ENCODE data around the gene SH3GL1.

The SH3GL1 gene

DNA sequence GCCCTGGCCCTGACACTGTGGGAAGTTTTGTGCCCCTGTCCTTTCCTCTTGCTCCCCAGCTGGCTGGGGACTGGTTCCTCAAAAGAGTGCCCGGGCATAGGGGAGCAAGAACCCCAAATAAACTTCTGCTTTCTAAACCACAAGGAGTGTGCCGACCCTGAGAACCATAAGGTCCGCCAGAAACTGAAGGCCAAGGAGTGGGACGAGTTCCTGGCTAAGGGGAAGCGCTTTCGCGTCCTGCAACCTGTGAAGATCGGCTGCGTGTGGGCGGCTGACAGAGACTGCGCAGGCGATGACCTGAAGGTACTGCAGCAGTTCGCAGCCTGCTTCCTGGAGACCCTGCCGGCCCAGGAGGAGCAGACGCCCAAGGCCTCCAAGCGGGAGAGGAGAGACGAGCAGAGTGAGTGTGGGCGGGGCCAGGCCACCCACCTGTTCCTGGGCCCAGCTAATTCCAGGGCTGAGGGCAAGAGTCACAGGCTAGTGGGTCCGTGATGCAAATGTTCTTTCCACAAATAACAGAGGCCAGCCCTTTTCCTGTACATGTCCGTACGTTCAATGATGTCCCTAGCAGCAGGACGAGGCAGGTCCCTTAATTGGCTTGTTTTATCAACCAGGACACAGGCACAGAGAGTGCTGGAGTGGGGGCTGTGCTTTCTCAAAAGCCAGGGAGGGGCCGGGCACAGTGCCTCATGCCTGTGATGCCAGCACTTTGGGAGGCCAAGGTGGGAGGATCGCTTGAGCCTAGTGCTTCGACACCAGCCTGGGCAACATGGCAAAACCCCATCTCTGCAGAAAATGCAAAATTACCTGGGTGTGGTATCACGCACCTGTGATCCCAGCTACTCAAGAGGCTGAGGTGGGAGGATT is 31.7 kb upstream of the SH3GL1 start:
- DNase-seq = peak; percentile 10

DNA sequence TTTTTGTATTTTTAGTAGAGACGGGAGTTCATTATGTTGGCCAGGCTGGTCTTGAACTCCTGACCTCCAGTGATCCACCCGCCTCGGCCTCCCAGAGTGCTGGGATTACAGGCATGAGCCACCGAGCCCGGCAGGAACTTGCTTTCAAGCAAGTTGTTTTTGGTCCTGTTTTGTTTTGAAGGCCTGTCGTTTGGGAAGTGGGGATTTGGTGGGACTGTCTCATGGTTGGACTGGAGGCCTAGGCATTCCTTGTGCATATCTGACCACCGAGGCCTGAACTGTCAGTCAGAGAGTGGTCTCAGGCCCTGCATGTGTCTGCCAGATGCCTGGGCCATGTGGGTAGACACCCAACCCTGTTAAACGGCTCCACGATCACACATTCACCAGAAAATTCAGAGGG is 30.9 kb upstream of the SH3GL1 start:
- no peak for DNase-seq

DNA sequence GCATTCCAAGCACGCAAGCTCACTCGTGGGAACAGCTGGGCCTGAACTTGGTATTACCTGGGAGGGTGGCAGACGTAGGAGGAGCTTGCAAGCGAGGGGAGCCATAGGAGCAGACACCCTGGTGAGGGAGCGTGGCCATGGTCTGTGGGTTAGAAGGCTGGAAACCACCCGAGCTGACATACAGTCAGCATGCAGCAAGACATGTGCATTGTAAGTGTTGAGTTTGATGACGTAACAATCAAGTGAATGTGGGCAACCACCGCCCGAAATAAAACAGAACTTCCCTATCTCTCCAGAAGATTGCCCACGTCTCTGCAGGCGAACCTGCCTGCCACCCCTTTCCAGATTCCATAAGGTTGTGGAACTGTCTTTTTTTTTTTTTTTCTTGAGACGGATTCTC is 30.4 kb upstream of the SH3GL1 start:
- peak; percentile 20 for DNase-seq

DNA sequence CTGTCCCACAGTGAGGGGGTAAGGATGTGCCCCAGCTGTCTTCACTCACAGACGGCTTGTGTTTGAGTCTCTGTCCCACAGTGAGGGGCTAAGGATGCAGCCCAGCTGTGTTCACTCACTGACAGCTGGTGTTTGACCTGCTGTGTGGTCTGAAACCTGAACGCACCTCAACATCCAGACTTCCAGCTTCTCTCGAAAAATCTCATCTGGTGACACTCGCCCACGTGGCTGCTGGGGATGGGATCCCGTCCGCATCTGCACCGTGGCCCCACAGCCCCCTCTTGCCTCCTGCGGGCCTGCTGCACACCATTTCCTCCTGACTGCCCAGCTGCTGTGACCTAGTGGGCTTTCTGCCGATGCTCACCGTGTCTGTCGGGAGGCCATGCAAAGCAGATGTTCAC is 29.4 kb upstream of the SH3GL1 start:
- DNase-seq = no peak

DNA sequence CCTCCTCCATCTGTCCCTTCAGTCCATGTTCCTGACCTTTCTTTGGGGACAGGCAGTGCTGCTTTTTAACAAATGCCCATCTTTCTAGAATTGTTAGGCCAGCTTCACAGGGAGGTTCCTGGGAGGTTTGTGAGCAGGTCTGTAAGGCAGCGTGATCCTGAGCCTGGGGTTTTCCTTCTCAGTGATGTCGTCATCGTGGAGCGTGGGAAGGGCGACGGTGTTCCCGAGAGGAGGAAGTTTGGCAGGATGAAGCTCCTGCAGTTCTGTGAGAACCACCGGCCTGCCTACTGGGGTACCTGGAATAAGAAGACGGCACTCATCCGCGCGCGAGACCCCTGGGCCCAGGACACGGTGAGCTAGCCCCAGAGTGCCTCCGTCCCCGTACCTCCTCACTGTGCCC is 28.9 kb upstream of the SH3GL1 start:
- DNase-seq = no peak

DNA sequence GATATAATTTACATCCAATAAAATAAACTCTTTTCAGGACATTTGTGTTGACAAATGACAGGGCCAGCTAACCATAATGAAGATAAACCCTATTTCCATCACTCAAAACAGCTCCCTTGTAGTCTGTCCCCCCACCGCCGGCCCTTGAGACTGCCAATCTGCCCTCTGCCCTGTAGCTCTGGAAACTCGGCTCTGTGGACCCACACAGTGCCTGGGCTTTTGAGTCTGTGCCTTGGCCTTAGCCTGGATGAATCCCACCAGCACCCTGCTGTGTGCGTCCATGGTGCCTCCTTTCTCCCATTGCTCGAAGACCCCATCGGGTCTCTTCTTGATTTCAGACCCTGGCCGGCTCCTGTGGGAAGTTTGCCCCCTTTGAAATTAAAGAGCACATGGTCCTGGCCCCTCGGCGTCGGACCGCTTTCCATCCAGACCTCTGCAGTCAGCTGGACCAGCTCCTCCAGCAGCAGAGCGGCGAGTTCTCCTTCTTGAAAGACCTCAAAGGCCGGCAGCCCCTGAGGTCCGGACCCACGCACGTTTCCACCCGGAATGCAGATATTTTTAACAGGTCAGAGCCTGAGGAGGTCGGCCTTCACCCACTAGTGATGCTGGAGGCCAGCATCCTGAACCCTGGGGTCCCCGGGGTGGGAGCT is 28.1 kb upstream of the SH3GL1 start:
- DNase-seq = no peak

DNA sequence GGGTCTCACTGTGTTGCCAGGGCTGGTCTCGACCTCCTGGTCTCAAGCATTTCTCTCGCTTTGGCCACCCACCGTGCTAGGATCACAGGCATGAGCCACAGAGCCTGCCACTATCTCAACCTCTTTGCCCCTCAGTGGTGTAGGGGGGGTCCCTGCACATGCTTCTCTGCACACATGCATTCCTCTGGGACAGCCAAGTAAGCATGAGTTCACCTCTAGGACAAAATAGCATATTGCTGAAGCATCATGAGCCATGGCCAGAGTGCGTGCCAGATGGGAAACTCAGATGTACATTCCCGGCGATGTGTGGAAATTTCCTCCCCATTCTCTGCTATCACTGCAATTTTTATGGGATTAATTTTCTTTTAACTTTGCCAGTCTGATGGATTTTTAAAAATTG is 25.2 kb upstream of the SH3GL1 start:
- no peak for DNase-seq

DNA sequence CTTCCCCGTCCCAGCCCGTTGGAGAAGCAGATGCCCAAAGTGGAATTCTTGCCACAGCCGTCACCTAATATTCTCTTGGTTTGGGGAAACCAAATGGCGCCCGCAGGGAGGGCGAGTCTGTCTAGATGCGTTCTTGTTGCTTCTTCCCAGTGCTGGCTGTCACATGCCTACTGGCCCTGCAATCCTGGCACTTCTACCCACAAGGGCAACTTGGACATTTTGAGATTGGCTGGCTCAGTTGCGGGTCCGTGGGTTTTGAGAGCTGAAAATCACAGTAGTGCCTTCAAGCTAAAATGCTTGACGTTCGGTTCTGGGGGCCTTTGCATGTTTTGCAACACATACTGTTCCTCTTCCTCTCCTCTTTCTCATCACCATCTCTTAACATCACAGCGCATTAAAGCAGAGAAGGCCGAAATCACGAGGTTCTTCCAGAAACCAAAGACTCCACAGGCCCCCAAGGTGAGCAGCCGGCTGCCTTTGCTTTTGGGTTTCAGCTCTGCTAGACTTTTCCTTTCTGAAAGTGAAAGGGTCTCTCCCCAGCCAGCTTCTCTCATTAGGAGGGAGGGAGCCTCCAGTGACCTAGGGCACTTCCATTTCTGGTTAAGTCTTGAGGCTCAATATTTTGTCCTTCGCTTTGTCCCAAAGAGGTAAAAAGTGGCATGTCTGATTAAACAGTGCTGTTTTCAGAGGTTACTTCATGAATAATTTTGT is 23.2 kb upstream of the SH3GL1 start:
- DNase-seq = no peak

DNA sequence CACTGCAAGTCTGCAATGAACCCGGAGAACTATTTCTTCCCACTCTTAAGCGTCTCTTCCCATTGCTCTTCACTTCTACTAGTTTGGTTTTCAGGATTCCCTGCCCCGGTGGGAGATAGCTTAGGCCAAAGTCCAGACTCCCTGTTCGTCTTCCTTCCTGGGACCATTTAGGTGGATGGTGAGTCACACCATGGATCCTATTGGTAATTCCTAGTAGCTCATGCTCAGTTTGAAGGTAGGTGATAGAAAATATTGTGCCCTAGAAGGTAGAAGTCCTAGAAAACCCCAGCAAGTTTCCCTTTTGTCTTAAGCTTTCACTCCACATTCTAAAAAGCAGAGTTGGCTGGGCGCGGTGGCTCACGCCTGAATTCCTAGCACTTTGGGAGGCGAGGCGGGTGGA is 15.9 kb upstream of the SH3GL1 start:
- DNase-seq = no peak

DNA sequence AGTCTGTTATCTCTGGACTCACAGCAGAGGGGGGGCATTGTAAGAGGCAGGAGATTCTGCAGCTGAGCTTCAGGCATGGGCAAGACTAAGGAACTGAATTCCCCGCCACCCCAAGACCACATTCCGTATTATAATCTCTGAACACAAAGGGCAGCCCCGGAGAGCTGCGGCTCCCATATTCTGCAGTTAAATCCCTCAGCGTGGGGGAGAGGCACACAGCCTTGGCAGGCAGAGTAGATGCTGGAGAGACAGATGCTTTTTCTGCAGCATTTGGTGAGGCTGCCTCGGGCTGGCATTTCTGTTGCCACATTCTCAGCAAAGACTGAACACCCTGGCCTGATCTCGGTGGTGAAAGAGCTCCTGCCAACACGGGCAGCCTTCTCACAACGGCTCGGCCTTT is 15.0 kb upstream of the SH3GL1 start:
- no peak for DNase-seq

DNA sequence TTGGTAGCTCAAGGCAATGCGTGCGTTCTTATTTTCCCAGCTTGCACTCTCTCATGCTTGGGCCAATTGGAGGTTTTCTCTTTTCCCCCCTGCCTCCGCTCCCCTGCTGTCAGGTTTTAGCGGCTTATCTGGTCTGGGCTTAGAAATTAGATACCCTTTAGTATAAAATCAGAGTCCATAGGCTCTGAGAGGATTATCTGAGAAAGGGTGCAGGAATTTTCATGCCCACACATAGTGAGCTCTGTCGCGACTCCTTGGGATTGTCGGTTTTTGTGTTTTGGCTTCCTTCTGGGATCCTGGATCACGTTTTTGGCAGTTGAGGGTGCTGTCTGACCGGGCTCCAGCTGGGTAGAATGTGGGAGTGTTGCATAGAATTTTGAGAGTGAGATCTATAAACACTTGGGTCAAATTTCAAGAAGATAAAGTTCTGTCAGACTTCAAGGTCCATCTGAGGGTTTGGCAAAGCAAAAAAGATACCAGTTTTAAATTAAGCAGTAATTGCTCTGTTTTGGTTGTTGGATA is 14.5 kb upstream of the SH3GL1 start:
- no peak for DNase-seq

DNA sequence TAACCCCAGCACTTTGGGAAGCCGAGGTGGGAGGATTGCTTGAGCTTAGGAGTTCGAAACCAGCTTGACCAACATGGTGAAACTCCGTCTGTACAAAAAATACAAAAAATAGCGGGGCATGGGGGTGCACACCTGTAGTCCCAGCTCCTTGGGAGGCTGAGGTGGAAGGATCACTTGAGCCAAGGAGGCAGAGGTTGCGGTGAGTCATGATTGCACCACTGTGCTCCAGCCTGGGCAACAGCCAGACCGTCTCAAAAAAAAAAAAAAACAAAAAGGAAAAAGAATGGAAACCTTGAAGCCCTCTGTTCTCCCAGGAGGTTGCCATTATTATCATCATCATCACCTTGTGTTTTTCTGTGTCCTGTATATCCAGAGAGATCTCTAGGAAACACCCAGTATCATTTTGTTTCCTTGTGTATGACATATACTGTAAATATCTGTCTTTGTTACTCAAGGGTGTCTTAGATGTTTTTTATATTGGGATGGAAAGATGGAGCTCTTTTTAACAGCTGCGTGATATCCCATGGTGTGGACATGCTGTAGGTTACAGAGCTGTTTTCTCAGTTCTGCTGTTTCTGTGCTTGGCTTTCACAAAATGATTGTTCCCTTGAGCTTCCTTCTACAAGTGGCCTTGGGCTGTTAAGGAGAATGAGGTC is 13.9 kb upstream of the SH3GL1 start:
- DNase-seq = no peak

DNA sequence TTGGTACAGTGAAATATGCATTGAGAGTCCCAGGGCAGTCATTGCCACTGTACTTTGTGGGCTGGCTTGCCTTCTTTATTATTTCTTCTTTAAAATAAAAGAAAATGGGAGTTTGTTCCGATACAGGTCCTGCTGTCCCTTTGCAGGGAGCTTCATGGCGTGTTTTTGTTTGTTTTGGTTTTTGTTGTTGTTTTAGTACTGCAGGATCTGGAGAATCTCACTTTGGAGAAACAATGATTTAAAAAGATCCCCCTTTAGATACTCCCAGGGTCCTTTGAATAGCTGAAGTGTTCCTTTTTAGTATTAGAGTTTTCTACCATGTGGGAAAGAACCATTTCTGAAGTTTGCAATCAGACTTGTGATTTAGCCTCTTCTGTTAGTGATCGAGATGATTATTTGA is 13.2 kb upstream of the SH3GL1 start:
- no peak for DNase-seq

DNA sequence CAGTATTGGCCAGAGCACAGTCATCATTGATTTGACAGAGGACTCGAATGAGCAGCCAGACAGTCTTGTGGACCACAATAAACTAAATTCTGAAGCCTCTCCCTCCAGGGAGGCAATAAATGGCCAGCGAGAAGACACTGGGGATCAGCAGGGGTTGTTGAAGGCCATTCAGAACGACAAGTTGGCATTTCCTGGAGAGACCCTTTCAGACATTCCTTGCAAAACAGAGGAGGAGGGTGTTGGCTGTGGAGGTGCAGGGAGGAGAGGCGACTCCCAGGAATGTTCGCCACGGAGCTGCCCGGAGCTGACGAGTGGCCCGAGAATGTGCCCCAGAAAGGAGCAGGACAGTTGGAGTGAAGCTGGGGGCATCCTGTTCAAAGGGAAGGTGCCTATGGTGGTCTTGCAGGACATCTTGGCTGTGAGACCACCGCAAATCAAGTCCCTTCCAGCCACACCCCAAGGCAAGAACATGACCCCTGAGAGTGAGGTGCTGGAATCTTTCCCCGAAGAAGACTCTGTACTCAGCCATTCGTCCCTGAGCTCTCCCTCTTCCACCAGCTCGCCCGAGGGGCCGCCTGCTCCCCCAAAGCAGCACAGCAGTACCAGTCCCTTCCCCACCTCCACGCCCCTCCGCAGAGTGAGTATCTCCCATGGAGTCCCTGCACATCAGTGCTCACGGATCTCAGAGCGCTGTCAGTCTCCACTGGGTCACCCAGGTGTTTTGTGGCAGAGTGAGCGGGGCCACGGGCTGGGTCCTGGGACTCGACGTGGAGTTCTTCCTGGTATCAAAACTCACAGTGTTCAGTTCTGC is 9.0 kb upstream of the SH3GL1 start:
- no peak for DNase-seq

DNA sequence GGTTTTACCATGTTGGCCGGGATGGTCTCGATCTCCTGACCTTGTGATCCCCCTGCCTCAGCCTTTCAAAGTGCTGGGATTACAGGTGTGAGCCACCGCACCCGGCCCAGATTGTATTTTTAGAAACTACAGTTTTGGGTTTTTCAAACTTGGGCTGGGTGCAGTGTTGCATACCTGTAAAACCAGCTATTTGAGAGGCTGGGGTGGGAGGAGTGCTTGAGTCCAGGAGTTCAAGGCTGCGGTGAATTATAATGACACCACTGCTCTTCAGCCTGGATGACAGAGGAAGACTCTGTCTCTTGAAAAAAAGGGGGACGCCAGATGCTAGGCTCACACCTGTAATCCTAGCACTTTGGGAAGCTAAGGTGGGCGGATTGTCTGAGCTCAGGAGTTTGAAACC is 6.3 kb upstream of the SH3GL1 start:
- DNase-seq = no peak

DNA sequence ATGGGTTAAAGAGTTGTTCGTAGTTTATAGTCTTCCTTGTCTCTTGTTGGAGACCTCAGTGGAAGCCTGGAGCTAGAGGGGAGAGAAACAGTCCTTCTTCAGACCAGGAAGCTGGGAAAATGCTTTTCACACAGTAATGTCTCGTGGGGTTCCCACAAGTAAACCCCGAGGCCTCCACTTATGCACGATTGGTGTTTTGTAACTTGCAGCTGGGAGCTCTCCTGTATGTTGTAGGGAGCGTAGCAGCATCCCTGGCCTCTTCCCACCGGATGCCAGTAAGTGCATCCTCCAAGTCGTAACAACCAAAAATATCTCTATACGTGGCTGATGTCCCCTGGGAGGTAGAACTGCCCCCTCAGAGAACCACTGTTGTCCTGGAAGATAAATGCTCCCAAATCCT is 5.6 kb upstream of the SH3GL1 start:
- DNase-seq = no peak

DNA sequence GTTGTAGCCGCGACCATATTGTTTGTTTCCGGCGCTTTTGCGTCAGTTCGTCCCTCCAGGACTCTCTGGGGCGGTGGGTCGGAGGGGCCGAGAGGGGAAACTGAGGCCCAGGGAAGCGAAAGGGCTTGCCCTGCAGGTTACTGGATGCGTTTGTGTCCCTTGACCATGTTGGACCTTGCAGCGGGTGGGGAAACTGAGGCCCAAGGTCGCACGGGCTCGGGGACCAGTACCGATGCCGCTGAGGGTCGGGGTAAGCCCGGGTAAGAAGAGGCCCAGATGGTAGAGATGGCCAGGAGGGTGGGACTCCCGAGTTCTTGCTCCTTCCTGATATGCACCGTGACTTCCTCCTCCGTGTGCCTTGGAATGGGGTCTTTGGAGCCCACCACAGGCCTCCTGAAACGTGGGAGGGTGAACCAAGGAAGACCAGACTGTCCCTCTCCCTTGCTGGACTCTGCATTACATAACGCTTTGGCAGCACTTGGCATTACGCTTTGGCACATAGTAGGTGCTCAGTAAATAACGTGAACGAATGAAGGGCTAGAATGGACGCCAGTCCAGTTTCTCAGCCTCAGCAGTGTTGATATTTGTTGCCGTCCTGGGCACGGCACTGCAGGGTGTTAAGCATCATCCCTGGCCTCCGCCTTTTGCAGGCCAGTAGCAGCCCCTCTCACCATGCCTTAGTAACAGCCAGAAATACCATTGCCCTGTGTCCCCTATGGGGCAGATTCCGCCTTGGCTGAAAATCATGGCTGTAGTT is 2.8 kb upstream of the SH3GL1 start:
- DNase-seq = peak; percentile 10

DNA sequence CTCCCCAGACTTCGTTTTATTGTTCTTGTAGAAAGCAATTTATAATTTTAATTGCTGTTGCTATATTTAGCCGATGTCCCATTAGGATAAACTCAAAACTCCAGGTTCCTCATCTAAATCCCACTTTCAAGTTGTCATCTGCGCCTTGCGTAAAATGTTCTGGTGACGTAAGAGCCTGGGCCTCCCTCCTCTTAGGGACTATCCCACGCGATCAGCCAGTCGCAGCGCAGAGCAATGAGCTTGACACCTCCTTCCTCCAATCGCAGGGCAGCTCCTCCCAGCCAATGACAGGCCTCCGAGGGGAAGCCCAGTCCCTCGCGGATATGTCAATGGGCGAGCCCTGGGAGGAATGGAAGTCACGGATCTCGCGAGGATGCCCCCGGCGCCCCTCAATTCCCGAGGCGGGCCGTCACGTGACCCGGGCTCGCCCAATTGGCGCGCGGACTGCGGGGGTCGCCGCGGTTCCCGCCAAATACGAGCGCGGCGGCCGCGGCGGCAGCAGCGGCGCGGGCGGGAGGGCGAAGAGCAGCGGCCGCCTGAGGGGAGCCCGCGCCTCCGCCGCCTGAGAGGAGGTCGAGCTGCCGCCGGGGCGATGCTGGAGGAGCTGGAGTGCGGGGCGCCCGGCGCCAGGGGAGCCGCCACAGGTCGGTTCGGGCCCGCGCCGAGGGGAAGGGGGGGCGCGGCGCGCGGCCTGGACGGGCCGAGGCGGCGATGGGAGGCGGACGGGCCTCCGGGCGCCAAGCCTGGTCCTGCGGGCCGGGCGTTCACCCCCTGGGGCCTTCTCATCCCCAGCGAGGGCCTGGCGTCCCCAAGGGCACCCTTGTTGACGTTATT is 2.0 kb upstream of the SH3GL1 start, which contains the start of gene CHAF1A:
Gene CHAF1A, plus strand, starts transcription at position 470 of the 834 bp plus-strand sequence. Its CDS starts 123 bp downstream, at position 593.
- peak; percentile 99 for DNase-seq

DNA sequence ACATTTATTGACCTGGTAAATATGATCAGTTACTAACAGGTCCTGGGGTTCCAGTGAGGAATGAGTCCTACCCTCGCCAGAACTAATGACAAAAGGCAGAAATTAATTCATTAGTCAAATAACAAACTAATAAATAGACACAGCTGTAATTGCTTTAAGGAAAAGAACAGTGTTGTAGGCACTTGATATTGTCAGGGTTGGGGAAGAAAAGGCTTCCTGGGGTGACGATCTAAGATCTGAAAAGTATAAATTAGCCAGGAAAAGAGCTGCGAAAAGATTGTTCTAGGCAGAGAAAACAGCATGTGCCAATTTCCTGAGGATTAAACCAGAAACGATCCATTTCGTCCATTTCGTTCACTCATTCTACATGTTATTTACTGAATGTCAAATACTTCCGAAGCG is 1.4 kb upstream of the SH3GL1 start:
- DNase-seq = no peak

DNA sequence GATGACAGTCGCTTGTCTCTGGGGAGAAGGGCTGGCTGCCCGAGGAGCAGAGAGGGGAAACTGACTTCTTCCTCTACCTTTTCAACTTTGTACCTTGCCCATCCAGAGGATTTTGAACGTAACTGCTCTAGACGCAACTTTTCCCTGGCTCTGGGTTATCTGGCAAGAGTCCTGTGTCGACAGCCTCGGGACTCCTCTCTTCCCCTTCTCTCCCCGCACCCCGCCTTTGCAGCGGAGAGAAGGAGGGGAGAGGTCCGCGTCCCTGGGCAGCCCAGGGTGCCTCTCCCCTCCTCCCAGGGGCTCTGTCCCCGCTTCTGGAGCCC is 574 bp downstream of the SH3GL1 start:
- DNase-seq = no peak
